H4 (cell line): ENCODE data around the gene PPTC7. TPM values are rescaled to one million over a fixed set of nuclear protein-coding genes. Genes with fewer than 3 reads are reported as not detected.
"Not testable (repeated sequence)": the region's sequence is repeated elsewhere in the genome, so short reads cannot be mapped to it uniquely, and the experiment has no call there.

Source experiments
- DNase-seq: peaks from one replicate; pipeline ENCODE4 v3.0.0-alpha.2; 2015; ENCODE audit warnings: low spot score
- total RNA-seq: library from RNA; depleted of rRNA; stranded (reverse); fragments of >200 nt; shearing (Covaris generic); gene quantifications from 2 replicates; pipeline ENCODE4 v1.2.3, GENCODE V29; 2014

PPTC7 gene
- total RNA-seq, 1 experiment from 2014 or later = 3.6 TPM

DNA sequence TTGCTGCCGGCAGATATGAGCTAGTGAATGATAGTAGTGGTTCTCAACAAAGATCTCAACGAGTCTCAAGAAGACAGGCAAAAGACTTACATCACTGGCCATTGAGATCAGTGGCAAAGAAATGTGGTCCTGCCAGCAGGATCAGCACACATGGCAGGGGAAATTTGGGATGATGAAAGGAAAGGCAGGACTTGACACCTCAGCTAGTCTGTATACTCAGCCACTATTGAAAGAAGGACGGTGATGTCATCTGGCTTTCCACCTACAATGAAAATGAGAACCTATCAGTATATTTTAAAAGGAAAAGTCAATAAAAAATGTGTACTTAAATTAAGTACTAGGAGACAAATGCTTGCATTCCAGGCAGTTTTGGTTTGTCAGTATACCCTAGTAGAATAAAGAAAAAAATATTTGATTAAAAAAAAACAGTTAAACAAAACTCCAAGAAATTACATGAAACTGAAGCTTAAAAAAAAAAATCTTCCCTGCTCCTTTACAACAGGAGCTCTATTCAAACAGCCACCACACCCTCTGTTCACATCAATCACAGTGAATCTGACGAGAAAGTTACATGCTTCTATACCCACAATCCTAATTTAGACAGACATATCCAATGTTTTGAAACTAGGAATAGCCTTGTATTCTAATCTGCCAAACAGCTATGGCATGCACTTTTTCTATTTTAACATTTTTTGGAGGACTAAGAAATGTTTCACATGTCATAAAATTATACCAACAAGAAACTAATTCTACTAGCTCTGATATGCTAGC, 46.1 kb downstream of the PPTC7 start:
- no peak for DNase-seq

GRCh38 chr12:110534811-110535210, 48.3 kb downstream of the PPTC7 start:
- DNase-seq = no peak

GRCh38 chr12:110533607-110534006, 49.5 kb downstream of the PPTC7 start:
- DNase-seq = peak; percentile 53

GRCh38 chr12:110532644-110533043, 50.5 kb downstream of the PPTC7 start:
- no peak for DNase-seq

DNA sequence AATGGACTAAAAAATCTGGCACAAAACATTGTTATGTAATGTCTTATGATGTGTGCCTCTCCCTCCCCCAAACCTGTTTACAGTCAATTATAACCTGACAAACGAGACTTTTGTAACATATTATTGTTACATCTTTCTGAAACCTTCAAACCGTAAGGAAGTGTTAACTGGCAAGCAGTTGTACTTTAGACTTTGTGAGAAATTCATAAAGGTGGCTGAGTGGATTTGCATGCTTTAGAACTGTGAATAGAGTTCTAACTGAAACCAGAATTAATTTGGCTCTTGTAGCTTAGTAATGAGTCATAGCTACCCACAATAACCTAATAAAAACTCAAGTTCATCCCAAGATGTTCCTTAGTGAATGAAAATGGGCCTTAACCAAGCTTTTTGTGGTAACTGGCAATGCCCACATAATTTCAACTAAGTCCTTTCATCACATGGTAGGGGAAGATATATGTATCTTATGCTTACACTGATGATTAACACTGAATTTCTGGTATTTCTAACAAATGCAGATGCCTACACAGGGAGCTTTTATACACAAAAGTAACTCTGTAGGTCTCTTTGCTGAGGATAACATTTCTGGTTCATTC, 51.3 kb downstream of the PPTC7 start:
- peak; percentile 82 for DNase-seq

DNA sequence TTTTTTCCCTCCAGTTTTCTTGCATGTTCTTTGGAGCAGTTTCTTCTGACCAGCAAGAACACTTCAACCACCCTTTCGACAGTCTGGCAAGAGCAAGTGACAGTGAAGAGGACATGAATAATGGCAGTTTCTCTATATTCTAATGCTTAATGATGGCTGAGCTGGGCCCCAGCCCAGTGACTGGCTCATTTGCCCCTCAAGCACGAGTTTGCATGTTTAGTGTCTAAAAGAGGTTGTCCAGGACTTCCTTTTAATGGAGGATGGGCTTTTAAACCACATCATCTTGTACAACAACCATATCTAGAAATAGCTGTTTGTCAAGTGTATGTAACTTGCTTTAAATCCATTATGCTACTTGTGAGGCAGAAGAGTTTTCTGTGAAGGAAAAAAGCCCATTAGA, 52.6 kb downstream of the PPTC7 start:
- no peak for DNase-seq

DNA sequence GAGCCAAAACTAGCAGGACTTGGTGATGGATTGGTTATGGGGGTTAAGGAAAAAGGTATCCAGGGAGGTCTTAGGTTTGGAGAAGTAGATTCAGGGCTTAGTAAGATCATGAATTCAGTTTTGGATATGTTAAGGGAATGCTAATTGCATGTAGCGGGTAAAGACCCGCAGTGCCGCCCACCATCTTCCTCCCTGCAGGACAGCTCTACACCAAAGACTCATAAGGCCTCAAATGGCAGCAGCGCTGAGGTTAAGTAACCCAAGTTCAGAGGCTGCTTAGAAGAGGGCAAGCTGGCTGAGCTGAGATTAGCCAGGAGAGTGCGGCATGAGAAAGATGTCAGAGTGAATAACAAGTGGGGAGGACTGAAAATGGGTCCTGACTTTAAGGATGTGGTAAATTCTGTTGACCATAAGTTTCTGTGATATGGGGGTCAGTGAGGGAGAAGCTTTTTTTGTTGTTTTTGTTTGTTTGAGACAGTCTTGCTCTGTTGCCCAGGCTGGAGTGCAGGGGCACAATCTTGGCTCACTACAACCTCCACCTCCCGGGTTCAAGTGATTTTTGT, 54.8 kb downstream of the PPTC7 start:
- no peak for DNase-seq

DNA sequence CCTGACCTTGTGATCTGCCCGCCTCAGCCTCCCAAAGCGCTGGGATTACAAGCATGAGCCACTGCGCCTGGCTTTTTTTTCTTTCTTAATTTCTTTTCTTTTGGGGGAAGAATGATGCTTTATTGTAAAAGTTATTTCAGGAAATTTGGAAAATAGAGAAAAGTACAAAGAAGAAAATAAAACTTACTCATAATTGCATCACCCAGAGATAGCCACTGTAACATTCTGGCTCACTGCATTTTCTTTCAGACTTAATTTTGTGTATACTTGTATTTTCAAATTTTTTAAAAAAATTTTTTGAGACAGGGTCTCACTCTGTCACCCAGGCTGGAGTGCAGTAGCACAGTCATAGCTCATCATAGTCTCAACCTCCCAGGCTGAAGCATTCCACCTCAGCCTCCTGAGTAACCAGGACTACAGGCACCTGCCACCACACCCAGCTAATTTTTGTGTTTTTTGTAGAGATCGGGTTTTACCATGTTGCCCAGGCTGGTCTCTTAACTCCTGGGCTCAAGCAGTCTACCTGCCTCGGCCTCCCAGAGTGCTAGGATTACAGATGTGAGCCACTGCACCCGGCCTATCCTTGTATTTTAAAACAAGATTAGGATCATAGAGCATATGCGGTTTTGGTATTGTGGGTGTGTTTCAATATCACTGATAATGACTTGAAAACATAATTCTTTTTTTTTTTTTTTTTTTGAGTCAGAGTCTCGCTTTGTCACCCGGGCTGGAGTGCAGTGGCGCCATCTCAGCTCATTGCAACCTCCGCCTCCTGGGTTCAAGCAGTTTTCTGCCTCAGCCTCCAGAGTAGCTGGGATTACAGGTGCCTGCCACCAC, 62.0 kb downstream of the PPTC7 start:
- DNase-seq = not testable (repeated sequence)

GRCh38 chr12:110518014-110518413, 65.1 kb downstream of the PPTC7 start:
- DNase-seq = not testable (repeated sequence)

- no peak for DNase-seq
Measured at GRCh38 chr12:110516995-110517394, 66.1 kb downstream of the PPTC7 start.

DNA sequence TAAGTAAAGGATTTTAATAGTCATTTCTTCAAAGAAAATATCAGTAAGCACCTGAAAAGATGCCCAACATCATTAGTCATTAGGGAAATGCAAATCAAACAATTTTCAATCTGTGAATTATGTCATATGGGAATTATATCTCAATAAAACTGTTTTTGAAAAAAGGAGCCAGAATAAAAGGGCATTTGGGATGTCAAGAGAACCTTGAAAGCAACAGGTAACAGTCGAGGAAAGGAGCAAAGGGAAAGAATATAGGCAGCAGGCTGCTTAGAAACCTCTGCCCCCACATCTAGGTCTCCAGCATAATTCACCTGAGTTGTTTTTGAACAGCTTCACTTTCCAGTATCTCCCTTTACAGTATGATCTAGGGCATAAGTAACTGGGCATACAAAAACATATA, 68.8 kb downstream of the PPTC7 start:
- no peak for DNase-seq

DNA sequence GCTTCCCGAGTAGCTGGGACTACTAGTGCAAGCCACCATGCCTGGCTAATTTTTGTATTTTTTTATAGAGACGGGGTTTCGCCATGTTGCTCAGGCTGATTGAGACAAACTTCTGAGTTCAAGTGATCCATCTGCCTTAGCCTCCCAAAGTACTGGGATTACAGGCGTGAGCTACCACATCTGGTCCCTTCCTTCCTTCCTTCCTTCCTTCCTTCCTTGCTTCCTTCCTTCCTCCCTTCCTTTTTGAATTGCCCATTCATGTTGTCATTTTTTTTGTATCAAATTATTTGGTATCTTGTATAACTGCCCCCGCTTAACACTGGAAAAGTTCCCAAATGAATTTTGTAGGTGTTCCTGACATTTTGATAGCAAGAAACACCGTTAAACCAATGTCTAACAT, 69.3 kb downstream of the PPTC7 start:
- DNase-seq = no peak

GRCh38 chr12:110508071-110508586, 75.0 kb downstream of the PPTC7 start:
- no peak for DNase-seq

DNA sequence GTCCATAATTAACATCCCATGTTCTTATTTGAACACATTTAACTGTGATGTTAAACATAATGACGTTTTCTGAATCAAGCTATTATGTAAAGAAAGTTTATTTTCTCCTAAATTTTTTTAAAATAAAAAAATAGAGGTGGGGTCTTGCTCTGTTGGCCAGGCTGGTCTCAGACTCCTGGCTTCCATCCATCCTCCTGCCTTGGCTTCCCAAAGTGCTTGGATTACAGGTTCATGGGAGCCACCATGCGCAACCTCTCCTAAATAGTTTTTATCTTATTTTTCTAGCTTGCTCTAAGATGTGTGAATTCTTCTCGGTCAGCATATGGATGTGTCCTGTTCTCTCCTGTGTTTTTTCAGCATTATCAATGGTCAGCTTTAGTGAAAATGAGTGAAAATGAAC, 77.8 kb downstream of the PPTC7 start:
- DNase-seq = no peak

DNA sequence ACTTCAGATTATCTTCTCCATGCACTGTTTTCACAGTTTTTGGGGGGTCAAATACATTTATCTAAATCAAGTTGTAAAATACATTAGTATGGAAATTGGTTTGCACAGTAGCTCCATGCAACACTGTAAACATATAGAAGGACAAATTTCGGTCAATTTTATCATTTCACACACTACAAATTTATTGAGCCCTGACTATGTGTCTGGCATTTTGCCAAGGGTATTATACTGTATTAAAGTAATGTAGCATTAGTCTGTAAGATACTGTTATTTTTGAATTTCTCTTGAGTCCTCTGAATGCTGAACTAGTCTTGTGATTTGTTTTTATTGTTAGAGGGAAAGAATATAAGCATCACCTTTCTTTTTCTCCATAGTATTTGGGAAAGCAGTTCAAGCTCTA, 79.7 kb downstream of the PPTC7 start:
- DNase-seq = no peak

DNA sequence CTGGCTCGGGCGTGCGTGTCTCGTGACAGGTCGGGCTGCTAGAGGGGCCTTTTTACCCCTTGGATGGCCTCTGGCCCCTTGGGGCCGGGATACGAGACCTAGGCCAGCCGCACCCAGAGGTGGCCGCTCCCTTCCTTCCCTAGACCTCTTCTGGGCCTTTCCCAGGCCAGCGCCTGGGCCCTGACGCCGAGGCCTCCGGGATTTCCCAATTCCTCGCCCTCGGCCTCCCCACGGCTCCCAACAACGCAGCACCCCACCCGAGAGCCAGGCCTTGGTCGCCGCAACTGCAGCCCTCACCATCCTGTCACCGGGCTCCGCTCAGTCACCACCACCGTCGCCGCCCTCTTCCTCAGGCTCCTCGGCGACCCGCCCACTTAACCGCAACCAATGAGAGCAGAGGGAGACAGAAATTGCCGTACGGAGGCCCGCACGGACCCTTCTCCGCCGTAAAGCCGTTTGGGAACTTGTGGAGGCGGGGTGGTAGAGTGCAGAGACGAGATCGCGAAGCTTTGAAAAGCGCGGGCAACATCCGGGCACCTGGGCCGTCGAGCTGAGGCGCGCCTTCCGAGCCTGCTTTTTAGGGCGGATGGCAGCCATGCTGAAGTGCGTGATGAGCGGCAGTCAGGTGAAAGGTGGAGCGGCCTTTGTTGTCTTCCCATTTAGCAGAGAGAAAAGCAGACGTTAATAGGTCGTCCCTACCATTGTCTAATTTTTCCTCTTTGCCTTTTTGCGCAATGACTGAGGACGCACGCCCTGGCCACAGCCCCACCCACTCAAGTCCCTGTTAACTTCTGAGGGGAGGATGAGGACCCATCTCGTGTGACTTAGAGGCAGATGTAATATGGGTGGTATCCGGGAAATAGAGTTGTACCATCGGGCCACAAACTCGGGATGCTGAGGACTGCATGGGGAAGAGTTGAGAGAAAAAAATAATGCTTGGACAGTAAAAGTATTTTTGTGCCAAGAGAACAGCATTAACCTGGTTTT, 81.1 kb downstream of the PPTC7 start, which contains the start of the genes RAD9B and VPS29:
TSS of gene RAD9B (plus strand) at position 580 of the 987 bp plus-strand sequence. CDS start at position 587, 7 bp downstream.
TSS of gene VPS29 (minus strand) at position 360 of the 987 bp plus-strand sequence. CDS start at position 300, 60 bp downstream.
- DNase-seq = peak; percentile 97

GRCh38 chr12:110501399-110501751, 81.7 kb downstream of the PPTC7 start:
- DNase-seq = peak; percentile 12

DNA sequence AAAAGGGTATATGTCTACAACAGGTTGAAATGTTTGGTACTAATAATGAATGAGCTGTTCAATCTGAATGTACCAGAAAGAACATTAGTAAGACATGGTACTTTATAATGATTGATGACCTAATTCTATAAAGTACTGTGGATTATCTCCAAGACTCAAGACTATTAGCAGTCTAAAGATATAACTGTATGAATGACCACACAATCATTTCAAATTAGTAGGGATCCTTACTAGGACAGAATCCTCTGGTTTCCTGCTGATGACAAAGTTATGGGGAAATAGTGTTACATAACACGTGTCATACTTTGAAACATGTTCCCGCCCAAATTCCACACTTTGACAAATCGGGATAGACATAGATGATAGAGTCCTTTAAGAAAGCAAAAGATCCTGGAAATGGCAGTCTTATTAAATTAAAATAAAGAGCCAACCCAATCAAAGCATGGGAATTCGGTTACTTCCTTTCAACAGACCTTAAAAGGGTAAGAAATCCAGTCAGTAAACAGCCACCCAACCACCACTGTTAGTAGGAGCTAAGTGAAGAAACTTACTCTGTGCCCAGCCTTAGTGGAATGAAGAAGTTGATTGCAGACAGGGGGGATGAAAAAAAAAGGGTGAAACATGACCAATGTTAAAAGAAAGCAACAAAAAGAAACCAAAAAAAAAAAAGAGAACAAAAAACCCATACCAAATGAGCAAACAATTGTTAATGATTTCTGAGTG, 84.0 kb downstream of the PPTC7 start:
- no peak for DNase-seq
